ENCODE data around the gene FAM110A. TPM values are rescaled to one million over a fixed set of nuclear protein-coding genes. Genes with fewer than 3 reads are reported as not detected.

The FAM110A gene
- total and polyA plus RNA-seq, 2 of the 8 experiments (the other 6 are each of a cell fraction or from before 2014, with no cell fraction given): 10.1 to 10.9 TPM

DNA sequence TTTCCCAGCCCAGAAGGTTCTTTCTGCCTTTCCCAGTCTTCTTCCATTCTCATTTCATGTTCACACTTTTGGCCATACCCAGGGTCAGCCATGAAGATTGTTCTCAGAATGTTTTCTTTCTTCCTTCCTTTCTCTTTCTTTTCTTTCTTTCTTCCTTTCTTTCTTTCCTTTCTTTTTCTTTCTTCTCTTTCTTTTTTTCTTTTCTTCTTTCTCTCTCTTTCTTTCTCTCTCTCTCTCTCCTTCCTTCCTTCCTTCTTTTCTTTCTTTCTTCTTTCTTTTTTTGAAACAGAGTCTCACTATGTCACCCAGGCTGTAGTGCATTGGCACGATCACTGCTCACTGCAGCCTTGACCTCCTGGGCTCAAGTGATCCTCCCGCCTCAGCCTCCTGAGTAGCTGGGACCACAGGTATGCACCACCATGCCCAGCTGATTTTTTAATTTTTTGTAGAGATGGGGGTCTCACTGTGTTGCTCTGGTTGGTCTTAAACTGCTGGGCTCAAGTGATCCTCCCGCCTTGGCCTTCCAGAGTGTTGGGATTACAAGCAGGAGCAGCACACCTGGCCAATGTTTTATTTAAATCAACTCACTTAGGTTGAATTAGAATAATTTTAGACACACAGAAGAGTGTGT, 13.1 kb upstream of the FAM110A start:
- no peaks in the 10 kb centered on the region for H3K79me2 ChIP-seq (ENCODE audit: control insufficient read depth in 1 of 2, insufficient read depth in 2 of 2, low read length in 2 of 2)
- H3K27me3 ChIP-seq (replicated peaks in 1 of 4; ENCODE audit: control insufficient read depth in 3 of 4, extremely low read depth in 1 of 4, insufficient read depth in 3 of 4, low read length in 3 of 4): no peaks in the 10 kb centered on the region
- H3K9ac ChIP-seq (replicated peaks in 1 of 4; ENCODE audit: extremely low read depth in 1 of 4, low read depth in 3 of 4, low read length in 3 of 4): no peak overlapping the region
- no peak overlapping the region for H3K56ac ChIP-seq (replicated peaks; ENCODE audit: insufficient read length, low read depth, low read length)
- CTCF ChIA-PET (ENCODE audit: partially characterized antibody): interaction anchor here (2.4 to 10.2 kb wide), 3 partner anchors 11 to 136 kb away, joined by 7 to 153 read pairs (median 16); no protein-coding TSS in a partner anchor
- no peak overlapping the region for H3K14ac ChIP-seq (ENCODE audit: insufficient read length)
- H3K4me1 ChIP-seq (replicated peaks in 1 of 4; ENCODE audit: control insufficient read depth in 3 of 4, insufficient read depth in 4 of 4, low read length in 3 of 4): peaks cover 0 to 6% (median 0%) of the 10 kb centered on the region in 4 experiments; a peak in 2 of 7 replicates
- H2AK5ac ChIP-seq (ENCODE audit: low read depth, low read length): no peak overlapping the region
- H4K91ac ChIP-seq (replicated peaks; ENCODE audit: insufficient read length, low read length): no peak overlapping the region
- H3K36me3 ChIP-seq (ENCODE audit: control insufficient read depth in 2 of 4, insufficient read depth in 4 of 4, low read length in 3 of 4): no peaks in the 10 kb centered on the region
- H4K8ac ChIP-seq (ENCODE audit: extremely low read depth, insufficient read depth, low read length): no peak overlapping the region
- H2BK5ac ChIP-seq (ENCODE audit: low read depth, low read length): no peak overlapping the region
- H3K4me3 ChIP-seq (ENCODE audit: extremely low read depth in 1 of 4, insufficient read depth in 2 of 4, low read depth in 3 of 4, low read length in 4 of 4): no peak overlapping the region
- no peak overlapping the region for H3K4ac ChIP-seq (replicated peaks; ENCODE audit: insufficient read length, low read depth, low read length)
- no peaks in the 10 kb centered on the region for H3K23me2 ChIP-seq (ENCODE audit: low read depth, low read length)
- H3K27ac ChIP-seq (ENCODE audit: low read depth, low read length): no peak overlapping the region
- 77% methylated on average over 3 of the region's 3 CpGs; no CpG with 5 or more reads in 1 of the 2 experiments for WGBS, 2 experiments (ENCODE audit: extremely low coverage in 1 of 2, insufficient coverage in 1 of 2, insufficient read length in 1 of 2, insufficient replicate concordance in 2 of 2, low coverage in 1 of 2, low lambda C conversion rate in 2 of 2, missing lambda C conversion rate in 1 of 2)
- H2BK15ac ChIP-seq (ENCODE audit: low read length): no peak overlapping the region
- no peak overlapping the region for H2BK120ac ChIP-seq (replicated peaks; ENCODE audit: low read depth, low read length)
- H3K18ac ChIP-seq (ENCODE audit: extremely low read depth, low read length): no peak overlapping the region
- H3K79me1 ChIP-seq (ENCODE audit: low read depth, low read length): no peaks in the 10 kb centered on the region
- H2BK20ac ChIP-seq (ENCODE audit: low read length): no peak overlapping the region
- no peaks in the 10 kb centered on the region for H4K20me1 ChIP-seq (replicated peaks in 1 of 2; ENCODE audit: control insufficient read depth in 1 of 2, insufficient read depth in 2 of 2, low read length in 2 of 2)
- FAIRE-seq (no peak), DNase-seq (ENCODE audit: low read depth in 1 of 2, low spot score in 2 of 2) (no peak)
- no peak overlapping the region for H4K5ac ChIP-seq (ENCODE audit: insufficient read length, low read depth, low read length)
- H2BK12ac ChIP-seq (ENCODE audit: low read depth, low read length): no peak overlapping the region
- no peak overlapping the region for H2AFZ ChIP-seq (ENCODE audit: low read length)
- POLR2A ChIA-PET (ENCODE audit: partially characterized antibody): interaction anchor here (1.5 to 1.9 kb wide), 3 partner anchors 13 to 21 kb away, joined by 4 to 7 read pairs (median 5); partner anchors contain the start of gene FAM110A
- H3K9me3 ChIP-seq (ENCODE audit: insufficient read depth in 2 of 2, low read depth in 1 of 2, low read length in 1 of 2): no peaks in the 10 kb centered on the region
- no peak overlapping the region for H3K4me2 ChIP-seq (ENCODE audit: insufficient read depth in 1 of 2, low read depth in 2 of 2, low read length in 2 of 2)
- no peak overlapping the region for H3K23ac ChIP-seq (ENCODE audit: insufficient read length)
